GM19463 (cell line): Measurements from ENCODE around the gene LENG9.
"Not testable (repeated sequence)": the region's sequence is repeated elsewhere in the genome, so short reads cannot be mapped to it uniquely, and the experiment has no call there.

Source experiments
- ATAC-seq: cut with Tn5 transposase; IDR thresholded peaks from one replicate; pipeline ENCODE4 v1.9.1; 2021; ENCODE audit warnings: mild to moderate bottlenecking, moderate library complexity; ENCODE audit not compliant: unreplicated experiment

Gene LENG9

GRCh38 chr19:54480051-54480450 is 16.5 kb upstream of the LENG9 start:
- no peak for ATAC-seq

DNA sequence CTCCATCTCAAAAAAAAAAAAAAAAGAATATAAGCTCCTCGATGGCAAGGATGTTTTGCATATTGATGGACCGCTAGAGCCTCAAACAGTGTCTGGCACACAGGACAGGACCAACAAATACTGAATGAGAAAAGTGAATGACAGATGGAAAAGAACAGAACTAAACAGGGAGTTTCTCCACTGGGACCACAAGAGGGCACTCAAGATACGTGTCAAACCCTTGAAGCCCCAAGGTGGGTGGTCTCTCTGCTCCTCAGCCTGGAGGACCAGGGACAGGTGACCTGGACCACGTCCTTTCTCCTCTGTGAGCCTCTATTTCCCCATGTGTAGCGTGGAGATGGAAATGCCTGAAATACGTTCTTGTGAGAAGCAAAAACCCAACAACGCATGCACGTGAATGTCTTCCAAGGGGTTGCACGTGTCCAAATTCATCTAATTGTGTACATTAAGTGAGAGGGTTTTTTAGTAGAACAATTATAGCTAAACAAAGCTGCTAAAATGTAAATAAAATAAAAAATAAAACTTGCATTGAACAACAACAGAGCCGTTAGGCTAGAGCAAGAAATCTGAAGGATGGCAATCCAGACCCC is 15.2 kb upstream of the LENG9 start:
- no peak for ATAC-seq

- ATAC-seq = no peak
These were observed 14.1 kb upstream of the LENG9 start for GRCh38 chr19:54477650-54478049.

DNA sequence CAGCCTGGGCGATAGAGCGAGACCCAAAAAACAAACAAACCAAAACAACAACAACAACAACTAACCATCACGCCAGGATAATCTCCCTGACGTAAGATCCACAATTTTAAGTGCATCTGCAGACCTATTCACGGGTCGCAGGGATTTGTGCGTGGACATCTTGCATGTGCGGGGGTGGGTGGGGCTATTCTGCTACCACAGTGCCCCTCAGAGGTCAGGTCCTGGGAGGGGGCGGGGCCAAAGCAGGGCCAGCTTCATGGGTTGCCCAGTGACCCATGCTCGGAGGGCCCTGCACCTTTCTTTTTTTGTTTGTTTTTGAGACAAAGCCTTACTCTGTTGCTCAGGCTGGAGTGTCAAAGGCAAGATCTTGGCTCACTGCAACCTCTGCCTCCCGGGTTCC is 12.1 kb upstream of the LENG9 start:
- ATAC-seq = no peak

DNA sequence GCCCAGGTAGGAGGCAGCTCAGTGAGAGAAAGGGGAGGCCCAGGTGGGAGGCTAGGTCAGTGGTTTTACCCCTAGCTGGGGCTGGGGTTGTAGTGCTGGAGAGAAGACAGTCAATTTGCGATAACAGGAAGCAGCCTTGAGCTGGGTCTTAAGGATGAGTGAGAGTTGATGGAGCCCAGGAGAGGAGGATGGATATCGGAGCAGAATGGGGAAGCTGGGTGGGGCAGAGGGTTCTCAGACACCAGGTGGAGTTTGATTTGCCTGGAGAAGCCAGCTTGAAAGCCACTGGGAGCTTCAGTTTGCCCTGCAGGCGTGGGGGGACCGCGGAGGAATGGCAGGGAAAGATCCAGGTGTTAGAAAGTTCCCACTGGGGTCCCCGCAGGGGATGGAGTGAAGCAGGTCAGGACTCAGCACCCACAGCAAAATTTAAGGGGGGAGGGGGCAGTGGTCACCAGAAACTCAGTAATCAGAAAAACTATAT is 10.4 kb upstream of the LENG9 start:
- no peak for ATAC-seq

- no peak for ATAC-seq
These were observed 9.7 kb upstream of the LENG9 start, which contains the start of gene CDC42EP5 for GRCh38 chr19:54473071-54473891. Gene CDC42EP5, minus strand, starts transcription at chr19:54473296. Its CDS starts 7,749 bp downstream, at chr19:54465547.

- no peak for ATAC-seq
These were observed 7.6 kb upstream of the LENG9 start for GRCh38 chr19:54470991-54471782.

GRCh38 chr19:54470276-54470887 is 6.8 kb upstream of the LENG9 start:
- no peak for ATAC-seq

GRCh38 chr19:54469496-54469934 is 5.9 kb upstream of the LENG9 start:
- ATAC-seq = no peak

DNA sequence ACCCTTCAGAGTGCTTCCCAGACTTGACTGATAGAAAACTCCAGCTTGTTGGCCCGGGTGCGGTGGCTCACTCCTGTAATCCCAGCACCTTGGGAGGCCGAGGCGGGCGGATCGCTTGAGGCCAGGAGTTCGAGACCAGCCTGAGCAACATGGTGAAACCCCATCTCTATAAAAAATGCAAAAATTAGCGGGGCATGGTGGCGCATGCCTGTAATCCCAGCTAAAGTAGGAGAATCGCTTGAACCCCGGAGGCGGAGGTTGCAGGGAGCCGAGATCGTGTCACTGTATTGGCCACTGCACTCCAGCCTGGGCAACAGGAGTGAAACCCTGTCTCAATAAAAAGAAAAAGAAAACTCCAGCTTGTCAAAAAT is 2.5 kb upstream of the LENG9 start:
- ATAC-seq = not testable (repeated sequence)

- ATAC-seq = no peak
These were observed 2.0 kb upstream of the LENG9 start for GRCh38 chr19:54465426-54466109.

- peak; percentile 52 for ATAC-seq
These were observed 1.2 kb upstream of the LENG9 start for GRCh38 chr19:54464630-54465425.

DNA sequence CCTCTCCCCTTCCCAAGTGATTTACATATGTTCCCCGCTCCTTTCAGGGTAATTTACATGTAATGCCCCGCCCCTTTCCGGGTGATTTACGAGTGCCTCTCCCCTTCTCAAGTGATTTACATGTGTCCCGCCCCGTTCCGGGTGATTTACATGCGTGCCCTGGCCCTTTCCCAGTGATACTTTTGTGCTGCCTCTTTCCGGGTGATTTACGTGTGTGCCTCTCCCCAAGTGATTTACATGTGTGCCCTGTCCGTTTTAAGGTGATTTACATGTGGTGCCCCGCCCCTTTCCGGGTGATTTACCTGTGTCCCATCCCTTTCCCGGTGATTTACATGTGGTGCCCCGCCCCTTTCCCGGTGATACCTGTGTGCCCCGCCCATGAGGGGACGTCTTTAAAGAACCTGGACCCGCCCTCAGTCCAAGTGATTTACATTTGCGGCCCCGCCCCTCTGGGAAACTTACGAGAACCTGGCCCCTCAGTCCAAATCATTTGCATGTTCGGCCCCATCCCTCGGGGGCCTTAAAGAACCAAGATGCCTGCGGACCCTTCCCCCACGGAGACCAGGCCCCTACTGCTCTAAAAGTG is 559 bp upstream of the LENG9 start:
- peak; percentile 40 for ATAC-seq

- peak; percentile 1 for ATAC-seq
These were observed 685 bp downstream of the LENG9 start for GRCh38 chr19:54462655-54463530.

DNA sequence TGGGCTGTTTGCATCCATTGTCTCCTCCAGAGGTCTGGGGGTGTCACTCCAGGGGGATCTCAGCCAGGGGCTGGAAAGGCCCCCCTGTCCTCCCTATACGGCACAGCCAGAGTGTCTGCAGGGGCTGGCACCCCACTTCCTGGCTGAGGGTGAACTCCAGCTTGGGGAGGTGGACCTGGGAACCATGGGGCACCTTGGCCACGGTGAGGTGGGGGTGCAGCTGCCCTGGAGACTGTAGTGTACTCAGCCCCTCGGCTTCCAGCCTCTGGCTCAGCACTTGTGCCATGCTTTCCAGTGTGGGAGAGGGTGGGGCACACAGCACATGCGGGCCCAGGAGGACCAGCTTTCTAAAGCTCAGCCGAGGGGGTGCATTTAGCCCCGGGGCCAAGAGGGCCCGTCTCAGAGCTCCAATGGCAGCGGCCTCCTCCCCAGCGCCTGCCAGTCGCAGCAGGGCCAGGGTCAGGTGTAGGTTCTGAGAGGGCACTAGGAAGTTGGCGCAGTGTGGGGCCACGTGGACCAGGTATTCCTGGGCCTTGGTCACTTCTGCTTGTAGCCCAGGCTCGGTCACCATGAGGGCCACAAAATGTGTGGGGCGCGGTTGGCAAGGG is 1.4 kb downstream of the LENG9 start:
- no peak for ATAC-seq

GRCh38 chr19:54461613-54462012 is 2.0 kb downstream of the LENG9 start:
- ATAC-seq = no peak

DNA sequence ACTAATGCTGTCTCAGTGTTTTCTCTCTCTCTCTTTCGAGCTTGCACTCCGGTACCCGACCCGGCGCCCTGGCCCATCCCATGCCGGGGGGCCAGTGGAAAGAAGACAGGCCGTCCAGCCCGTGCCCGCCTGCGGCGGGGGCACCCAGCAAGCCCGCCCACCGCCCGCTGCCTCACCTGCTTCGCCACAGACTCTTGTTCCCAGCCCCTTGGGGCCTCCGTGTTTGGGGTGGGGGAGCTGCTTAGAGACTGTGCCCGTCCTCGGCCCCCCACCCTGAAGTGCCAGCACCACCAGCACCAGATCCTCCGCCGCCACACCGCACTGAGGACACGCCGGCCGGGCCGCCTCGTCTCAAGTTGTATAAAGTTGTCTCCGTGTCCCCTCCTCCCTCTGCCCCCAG is 2.4 kb downstream of the LENG9 start:
- ATAC-seq = no peak
